SHP77 (cell line): Measurements from ENCODE around the gene C14orf132.

Experiments used
- DNase-seq, 2 experiments: peaks; one replicate each; lab custom pipeline; 2025; lab: John Stamatoyannopoulos, UW

Gene C14orf132

GRCh38 chr14:96039633-96040311, 610 bp downstream of the C14orf132 start:
- DNase-seq = peak in 1 of 2 experiments; percentile 17

- no peak for DNase-seq
Measured at GRCh38 chr14:96040828-96041371, 1.7 kb downstream of the C14orf132 start.

GRCh38 chr14:96042248-96042930, 3.2 kb downstream of the C14orf132 start:
- DNase-seq = no peak

- no peak for DNase-seq
Measured at GRCh38 chr14:96046630-96047029, 7.5 kb downstream of the C14orf132 start.

DNA sequence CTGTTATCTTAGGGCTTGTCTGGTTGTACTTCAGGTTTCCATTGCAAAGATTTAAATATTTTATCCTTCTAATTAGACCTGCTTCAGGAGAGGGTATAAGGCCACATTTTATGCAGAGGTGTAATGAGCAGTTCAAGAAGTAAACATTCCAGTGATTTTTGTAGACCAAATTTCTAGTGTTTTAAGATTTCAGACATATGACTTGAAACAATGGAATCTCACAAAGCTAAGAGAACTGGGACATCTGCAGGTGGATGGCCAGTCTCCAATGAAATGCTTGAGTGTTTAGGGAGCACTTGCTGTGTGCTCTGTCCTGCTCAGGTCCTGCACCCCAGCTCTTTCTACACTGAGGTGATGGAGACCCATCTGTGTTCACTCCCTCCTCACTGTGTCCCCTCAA, 7.9 kb downstream of the C14orf132 start:
- no peak for DNase-seq

DNA sequence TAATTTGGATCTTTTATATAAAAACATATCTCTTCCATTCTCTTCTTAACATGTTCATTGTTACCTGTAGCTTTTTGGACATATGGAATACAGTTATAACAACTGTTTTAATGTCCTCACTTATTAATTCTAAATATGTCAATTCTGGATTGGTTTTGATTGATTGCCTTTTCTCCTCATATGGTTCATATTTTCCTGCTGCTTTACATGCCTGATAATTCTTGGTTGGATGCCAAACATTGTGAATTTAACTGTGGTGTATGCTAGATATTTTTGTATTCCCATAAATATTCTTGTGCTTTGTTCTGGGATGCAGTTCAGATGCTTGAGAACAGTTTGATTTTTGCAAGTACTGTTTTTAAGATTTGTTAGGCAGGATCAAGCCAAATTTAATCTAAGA, 10.8 kb downstream of the C14orf132 start:
- no peak for DNase-seq

DNA sequence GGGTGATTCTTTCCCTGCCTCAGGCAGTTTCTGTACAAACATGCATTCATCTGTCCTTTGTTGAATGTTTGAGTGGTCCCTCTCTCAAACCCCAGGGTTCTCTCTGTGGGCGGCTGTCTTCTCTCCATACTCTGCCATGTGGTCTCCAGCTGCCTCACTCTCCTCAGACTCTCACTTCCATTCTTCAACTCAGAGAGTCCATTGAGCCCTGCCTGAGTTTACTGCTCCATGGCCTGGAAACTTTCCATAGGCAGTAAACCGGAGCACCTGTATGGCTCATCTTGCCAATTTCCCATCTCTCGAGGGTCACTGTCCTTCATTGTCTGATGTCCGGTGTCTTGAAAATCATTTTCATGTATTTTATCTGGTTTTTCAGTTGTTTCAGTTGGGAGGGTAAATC, 11.3 kb downstream of the C14orf132 start:
- no peak for DNase-seq

- no peak for DNase-seq
Measured at GRCh38 chr14:96051231-96051630, 12.1 kb downstream of the C14orf132 start.

GRCh38 chr14:96051642-96052540, 12.7 kb downstream of the C14orf132 start:
- DNase-seq = peak; percentile 10 to 33

GRCh38 chr14:96052541-96053247, 13.5 kb downstream of the C14orf132 start:
- no peak for DNase-seq

GRCh38 chr14:96053248-96053599, 14.1 kb downstream of the C14orf132 start:
- DNase-seq = no peak

DNA sequence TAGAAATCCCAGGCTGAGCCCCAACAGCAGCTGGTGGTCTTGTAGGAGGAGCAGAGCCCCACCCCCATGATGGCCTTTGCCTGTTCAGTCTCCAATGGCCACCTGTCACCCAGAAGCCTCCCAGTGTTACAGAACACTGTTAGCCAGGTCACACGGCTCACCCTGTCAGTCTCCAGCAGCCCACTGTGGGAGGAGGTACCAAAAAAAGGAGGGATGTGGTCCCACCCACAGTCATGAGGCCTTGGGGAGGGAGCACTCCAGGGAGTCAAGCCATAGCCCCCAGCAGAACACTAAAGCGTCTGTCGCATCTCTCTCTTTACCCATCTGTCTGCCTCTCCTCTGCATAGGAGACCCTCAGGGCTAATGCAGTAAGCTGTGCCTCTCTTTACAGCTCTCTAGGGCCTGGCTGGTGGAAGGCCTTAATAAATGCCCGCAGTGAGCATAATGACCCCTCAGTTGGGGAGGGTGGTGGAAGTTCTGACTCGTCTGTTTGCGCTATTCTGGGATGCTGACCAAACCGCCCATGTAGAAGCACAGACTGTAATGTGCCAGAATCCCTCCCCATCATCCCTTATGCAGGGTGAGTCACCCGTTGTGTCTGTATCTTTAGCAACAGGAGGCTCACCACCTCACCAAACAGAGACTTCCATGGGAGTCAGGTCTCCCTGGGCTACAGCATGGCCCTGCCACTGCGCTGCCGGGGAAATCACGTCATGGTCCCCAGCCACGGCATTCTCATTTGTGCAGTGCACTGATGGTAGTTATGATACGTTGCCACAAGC, 14.6 kb downstream of the C14orf132 start:
- DNase-seq = no peak

DNA sequence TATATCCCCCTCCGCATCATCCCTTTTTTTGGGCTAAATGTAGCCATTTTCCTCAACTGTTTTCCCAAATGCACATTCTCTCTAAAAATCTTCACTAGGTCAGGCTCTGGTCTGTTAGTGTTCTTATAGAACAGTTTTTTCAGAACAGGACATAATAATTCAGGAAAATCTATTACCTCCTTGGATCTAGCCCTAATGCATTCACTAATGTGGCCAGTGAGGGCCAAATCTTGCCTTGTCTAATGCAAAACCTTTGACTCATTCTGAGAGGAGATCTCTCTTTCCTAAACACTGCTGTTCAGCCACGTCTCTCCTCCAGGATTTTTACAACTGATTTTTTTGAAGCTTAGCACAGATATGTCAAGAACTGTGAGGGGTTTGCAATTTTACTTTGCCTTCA, 15.5 kb downstream of the C14orf132 start:
- no peak for DNase-seq

DNA sequence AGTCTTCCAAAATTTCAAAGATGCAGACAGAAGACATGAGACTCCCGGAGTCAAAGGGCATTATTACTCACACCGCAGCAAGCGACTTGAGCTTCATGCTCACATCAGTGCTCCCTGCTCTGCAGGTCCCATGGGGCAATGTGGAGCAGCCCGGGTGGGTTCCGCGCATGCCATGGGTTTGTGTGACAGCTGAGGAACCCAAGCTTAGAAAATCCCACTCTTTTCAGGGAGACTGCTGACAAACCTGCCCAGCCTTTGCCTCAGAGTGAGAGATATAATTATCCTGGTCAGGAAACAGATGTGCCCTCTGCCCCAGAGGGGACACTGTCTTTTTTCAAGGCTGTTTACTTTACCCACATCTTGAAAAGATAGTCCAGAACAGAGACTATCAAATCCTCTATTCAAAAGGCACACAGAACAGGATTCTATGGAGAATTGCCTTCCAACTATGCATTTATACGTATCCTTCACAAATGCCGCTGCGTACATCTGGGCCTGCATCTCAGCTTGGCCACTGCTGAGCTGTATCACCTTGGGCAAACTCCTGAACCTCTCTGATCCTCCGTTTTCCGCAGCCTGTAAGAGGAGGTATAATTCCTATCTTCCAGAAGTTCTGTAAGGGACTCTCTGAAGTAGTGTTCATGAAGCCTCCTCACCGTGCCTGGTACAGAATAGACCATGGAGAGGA, 16.0 kb downstream of the C14orf132 start:
- no peak for DNase-seq

GRCh38 chr14:96055753-96056508, 16.8 kb downstream of the C14orf132 start:
- DNase-seq = no peak

- peak; percentile 36 to 39 for DNase-seq
Measured at GRCh38 chr14:96056509-96057422, 17.6 kb downstream of the C14orf132 start.

- DNase-seq = no peak
Measured at GRCh38 chr14:96057738-96058137, 18.6 kb downstream of the C14orf132 start.

DNA sequence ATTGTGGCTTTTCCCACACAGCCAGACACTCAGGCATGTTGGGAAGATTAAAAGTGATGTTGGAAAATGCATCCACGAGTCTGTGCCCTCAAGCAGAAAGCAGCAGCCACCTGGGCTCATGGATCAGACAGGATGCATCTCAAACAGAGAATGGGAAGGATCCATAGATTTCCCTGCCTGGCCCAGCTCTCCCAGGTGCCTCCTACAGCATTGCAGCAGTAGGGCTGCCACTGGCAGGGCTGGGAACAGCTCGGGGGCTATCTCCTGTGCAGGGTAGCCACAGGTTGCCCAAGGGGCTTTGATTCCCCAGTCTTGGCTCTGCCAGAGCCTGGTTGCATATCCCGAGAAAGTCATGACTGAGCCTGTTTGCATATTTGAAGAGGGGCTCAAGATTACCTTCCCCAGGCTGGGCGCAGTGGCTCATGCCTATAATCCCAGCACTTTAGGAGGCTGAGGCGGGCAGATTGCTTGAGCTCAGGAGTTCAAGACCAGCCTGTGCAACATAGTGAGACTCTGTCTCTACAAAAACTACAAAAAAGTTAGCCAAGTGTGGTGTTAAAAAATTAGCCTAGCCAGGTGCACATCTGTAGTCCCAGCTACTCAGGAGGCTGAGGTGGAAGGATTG, 19.5 kb downstream of the C14orf132 start:
- no peak for DNase-seq
